GM21526 (cell line): Measurements from ENCODE around the gene AGAP1.

Source experiments
- ATAC-seq: cut with Tn5 transposase; IDR thresholded peaks from one replicate; pipeline ENCODE4 v1.9.1; 2021; ENCODE audit warnings: moderate library complexity; ENCODE audit not compliant: unreplicated experiment, low FRiP score

Gene AGAP1

DNA sequence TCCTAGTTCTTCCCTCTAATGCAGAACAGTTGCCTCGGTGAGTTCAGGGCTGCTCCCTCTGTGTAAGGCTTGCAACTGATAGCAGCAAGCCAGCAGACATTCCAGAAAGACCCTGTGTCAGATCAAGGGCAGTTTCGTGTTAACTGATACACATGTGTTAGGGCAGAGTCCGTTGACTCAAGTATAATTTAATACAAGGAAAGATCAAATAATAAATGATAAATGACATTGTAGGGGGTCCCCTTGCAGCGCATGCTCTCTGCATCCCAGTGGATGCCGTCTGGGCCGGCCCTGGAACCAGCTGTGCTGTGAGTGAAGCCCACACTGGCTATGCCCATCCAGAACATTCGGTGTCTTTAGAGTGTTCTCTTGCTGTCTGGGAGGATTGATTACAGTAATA, 180.3 kb downstream of the AGAP1 start:
- no peak for ATAC-seq

DNA sequence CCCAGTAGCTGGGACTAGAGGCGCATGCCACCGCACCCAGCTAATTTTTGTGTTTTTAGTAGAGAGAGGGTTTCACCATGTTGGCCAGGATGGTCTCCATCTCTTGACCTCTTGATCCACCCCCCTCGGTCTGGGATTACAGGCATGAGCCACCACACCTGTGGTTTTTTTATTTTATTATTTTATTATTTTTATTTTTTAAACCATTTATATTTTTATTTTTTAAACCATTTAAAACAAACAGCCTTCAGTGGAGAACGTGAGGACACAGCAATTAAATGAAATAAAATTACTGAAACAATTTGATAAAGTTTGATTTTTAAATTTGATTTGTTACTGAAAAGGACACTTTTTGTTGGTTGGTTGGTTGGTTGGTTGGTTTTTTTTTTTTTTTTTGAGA, 181.0 kb downstream of the AGAP1 start:
- no peak for ATAC-seq

DNA sequence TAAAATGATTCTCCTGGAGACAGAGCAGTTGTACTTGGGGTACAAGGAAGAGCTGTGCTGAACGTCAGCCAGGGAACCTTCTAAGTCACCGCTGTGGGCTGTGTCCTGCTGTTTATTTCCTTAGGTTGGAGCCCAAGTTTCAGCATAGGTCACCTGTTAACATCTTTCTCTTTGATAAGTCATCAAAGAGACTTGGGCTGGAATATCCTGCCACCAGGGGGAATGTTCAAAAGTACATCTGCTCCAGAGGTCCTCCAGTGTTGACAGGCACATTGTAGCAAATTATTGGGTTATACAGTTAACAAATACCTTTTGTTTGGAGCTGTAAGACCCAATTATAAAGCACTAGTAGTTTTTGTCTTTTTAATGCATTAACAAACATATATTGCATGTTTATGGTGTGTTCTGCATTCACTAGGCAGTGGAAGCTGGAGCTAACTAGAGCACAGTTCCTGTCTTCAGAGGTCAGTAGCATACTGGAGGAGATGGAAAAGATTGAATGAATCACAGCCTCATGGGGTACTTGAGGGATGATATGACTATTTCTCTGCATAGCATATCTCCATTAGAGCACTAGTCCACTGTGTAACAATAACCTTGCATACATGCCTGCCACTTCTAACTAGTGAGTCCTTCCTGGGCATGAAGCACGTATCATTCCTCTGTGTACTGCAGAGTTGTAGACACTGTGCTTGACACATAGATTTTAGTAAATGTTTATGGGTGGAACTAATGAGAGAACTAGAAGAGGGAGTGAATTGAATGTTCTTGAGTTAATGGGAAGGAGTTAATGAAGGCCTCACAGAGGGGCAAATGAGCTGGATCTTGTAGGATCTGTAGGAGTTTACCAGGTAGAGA, 182.1 kb downstream of the AGAP1 start:
- no peak for ATAC-seq

DNA sequence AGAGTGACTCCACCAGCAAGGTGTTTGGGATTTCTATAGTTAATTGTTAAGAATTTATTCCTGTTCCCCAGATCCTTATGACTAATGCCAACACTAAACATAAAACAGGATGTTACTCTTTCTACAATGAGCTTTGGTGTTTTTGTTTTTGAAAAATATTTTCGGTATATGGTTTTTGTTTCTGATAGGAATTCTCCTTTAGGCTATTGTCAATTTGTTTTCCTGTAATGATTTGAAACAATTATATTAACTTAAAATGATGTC, 182.6 kb downstream of the AGAP1 start:
- ATAC-seq: no peak

DNA sequence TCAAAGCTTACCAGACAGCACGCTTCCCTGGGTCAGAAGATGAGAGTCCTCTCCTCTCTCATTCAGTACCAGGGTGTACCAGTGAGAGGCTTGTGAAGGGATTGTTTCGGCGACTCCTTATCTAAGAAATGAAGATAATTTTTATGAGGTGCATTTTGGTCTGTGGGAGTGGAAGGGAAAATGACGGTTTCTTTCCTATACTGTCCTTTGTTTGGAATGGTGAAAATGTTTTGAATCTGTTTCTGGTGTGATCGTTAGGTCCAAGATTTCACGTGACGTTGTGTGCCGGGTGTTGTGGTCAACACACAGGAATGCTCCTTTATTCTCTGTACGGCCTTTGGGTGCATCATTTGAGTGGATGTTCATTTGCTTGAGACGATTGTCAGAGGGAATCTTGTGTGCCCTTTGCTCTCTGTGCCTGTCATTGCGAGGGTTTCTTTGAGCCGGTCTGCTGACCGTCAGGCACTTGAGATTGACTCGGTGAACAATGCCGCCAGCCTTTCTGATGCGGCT, 183.5 kb downstream of the AGAP1 start:
- ATAC-seq: no peak

DNA sequence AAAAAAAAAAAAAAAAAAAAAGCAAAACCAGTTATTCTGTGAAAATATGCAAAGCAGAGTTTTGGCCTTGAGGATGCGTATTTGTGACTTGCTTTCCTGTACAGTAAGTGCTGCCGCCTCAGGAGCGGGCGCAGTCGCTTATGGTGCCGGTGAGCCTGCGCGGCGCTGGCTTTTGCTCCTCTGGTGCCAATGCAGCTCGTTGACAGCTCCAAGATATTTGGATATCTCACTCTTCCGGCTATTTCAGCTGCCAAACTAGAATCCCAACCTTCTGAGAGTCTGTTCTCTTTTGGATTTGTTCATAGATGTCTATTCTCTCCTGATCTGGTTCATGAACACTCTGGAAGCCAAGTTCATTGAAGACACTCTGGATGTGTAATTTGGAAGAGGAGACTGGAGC, 184.1 kb downstream of the AGAP1 start:
- ATAC-seq: no peak

DNA sequence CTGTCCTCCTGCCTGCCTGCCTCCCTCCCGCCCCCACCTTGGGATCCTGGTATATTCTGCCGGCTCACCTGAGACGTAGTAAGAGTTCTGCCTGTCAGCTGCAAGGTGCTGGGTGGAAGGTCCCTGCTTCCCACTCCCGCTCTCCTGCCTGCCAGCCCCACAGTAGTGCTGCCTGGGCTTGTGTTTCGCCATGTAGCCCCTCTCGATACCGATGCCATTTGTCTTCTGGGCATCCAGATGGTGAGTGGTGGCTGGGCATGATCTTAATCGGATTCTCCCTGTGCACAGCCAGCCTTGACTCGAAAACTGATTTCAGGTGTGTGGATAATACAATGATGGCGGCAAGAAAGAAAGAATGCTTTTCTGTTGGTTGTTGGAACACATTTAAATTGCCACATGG, 184.9 kb downstream of the AGAP1 start:
- ATAC-seq: no peak

DNA sequence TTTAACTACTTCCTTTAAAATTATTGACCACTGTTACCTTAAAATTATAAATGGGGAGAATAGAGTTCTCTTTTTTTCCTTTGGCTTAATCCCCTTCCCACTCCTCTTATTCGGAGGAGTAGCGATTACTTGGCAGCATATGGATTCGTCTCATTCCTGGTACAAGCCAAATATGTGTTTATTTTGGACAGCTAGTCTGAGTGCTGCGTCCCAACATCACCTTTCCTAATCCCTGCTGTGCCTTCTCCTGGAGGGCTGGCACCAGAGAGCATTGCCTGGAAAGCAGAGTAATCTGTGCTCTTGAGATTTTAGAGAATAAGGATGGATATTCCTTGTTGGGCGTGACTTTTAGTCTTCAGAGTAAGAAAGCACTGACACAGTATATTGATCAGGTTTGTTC, 185.6 kb downstream of the AGAP1 start:
- ATAC-seq: no peak

DNA sequence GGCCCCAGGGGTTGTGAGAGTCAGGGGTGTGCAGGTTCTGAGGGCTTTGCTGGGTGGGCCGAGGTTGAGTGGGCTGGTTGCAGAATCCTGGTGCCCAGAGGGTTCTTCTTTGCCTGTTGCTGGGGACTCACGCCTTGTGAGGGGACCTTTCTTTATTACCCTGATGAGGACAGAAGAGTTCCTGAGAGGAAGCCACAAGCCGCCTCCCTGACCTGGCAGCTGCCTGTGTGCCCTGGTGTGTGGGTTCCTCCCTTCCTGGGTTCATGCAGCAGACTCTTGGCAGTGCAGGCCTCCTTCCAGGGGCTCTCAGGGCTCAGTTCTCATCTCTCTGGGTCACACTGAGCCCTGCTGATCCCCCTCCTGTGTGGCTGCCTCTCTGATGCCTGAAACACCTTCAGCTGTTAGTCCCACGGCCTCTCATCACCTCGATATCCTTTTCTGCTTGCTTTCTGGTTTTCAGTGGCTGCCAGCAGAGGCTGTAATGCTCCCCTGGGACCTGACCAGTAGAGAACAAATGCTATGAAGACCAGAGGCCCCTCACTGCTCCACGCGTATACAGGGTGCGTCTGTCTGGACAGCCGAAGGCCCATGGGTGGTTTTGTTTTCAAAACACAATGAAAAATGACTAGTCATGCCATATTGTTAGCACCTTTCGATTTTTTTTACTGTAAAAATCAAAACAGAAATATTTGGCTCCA, 191.3 kb downstream of the AGAP1 start:
- no peak for ATAC-seq

DNA sequence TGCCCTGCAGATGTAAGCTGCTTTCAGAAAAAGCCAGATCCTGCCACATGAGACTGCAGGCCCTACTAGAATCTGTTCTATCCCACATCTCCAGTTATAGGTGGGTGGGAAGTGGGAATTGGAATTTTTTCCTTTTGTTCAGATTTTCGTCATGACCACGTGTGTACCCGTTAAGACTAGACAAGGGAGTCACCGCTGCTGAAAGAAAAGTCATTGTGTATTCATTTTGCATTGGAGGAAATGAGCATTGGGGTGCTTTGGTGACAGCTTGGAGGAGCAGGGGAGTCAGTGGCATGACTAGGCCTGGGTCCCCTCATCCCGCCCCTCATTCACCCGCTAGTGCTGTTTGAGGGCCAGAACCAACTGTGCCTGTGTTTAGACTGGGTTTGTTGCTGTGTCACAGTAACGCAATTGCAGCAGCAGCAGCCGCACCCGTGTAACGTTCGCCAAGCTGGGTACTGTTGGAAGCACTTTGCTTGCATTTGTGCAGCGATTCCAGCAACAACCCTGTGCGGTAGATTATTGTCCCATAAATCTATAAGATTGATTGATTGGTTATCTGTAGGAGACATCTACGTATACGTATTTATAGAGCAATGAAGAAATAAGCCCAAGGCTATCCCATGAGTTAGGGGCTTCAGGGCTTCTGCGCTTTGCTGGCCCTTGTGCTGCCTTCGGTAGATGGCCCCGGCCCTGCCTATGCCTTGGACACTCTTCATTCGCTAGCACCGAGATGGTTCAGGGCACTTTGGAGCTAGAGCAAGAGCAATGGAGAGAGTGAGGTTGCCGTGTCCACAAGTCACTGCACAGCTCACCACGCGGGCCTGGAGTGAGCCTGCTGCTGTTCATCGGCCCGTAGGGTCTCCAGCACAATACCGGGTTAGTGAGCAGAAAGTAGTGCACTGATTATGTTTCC, 194.9 kb downstream of the AGAP1 start:
- no peak for ATAC-seq

DNA sequence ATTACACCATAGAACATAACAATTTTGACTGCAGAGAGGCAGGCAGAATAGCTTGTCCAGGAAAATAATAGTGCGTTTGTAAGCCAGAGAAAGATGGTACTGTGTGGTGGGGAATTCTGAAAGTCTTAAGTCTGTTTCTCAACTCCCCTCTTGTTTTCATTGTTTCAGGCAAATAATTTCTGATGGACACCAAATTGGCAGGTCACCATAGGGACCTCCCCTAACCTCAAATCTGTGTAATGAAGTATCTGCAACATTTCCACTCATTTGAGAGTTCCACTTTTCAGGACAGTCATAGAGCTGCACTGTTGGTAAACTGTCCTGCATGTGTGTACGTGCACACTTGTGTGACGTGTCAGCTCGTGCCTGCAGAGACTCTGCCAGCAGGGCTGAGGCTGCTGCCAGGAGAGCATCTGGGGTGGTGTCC, 195.6 kb downstream of the AGAP1 start:
- ATAC-seq: no peak

DNA sequence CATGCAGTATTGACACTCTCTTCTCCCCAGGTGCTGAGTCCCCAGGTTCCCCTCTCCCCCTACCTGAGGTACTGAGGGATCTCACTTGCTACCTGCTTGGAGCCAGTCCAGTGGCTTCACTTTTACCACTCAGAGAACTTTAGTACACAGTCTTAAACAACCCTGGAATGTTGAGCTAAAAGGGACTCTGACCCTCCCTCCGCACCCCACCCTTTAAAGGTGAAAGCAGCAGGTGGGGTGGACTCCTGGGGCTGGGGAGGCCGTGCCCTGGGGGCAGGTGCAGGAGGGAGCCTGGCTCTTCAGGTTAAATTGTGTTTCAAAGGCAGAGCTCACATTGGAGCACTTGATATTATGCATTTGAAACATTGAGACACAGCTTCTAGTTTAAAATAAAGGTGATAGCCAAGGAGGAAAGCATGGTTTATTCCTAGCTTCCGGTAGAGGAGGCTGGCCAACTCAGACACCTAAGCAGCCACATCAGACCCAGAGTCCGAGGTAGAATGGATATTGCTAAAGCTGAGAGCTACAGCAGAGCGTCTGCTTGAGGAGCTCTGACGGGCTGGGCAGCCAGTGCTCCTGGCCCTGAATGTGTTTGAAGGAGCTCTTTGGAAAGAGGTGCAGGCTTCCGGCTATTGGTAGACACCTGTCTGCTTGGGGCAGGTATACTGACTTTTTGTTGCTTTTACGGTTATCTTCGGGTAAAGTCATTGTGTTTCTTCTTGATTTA, 196.4 kb downstream of the AGAP1 start:
- no peak for ATAC-seq

DNA sequence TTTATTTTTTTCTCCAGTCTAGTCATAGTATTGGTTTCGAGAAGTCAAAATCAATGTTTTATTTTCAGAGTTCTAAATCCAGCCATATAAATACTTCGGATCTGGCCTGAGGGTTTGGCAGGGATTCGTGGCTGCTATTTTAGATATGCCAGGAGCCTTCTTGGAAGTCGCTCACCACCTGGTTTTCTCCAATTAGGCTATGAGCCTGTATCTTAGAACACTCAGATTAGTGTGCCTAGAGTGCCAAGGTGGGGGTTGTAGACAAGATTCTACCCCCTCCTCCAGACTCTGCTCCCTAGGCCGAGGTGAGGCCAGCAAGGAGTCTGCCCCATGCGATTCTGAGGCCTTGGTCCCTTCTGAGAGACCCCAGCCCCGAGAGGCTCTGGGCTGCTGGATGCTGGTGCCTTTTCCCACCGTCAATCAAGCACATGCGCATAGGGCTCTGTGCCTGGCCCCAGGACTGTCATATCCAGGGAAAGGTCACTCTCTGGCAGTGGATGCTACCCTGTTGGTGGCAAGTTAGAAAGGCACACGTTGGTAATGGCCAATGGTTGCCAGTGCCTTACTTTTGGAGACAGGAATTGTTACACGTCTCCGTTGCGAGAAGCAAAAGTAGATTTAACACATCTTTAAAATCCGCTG, 197.1 kb downstream of the AGAP1 start:
- no peak for ATAC-seq

DNA sequence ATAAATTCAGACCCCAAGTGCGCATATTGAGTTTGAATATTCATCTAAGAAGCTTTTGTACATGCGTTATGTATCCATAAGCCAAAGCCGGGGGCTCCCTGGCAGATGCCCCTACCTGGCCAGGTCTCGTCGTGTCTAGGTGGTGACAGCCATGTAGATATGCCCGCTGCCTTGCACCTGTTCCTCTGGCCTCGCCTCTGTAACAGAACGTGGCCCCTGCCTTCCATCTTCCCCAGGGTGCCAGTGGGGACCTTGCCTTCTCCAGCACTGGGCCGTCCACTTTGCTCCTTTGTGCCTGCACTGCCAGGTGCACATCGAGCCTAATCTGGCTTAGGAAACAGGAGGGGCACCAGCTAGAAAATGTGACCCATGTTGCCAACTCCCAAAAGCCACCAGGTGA, 198.2 kb downstream of the AGAP1 start:
- ATAC-seq: no peak

DNA sequence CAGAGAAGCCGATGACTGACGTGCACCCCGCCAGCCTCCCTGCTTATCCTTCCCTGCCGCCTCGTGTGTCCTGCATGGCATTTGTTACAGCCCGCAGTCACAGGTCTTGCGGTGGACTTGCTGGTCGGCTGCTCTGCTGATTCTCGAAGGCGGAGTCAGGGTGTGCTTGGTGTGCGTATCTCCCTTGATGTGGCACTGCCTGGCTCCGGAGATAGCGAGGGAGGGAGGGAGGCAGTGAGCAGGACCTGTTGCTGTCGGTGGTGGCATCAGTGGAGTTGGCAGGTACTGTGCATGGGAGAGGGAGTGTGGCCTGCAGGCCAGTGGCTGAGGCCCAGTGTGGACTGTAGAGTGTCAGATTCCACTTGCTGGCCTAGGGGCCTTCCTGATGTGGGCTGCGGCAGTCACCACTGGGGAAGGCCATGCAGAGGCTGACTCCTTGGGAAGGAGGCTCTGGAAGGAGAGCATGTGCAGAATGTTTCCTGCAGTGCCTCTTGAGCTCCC, 198.9 kb downstream of the AGAP1 start:
- ATAC-seq: no peak

DNA sequence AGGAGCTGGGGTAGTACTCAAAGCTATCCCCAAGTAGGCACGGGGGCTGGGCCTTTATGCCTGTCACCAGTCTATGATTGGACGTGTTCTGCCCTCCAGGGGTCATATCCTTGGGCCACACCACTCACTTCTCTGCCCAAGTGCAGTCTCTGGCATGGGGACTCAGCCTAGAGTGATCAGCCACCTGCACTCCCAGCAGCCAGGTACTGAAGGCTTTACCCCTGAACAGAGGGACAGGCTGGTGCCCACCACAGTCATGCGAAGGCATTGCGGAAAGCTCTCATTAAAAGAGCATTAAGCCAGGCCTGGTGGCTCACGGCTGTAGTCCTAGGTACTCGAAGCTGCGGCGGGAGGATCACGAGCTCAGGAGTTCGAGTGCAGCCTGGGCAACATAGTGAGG, 199.4 kb downstream of the AGAP1 start:
- no peak for ATAC-seq

DNA sequence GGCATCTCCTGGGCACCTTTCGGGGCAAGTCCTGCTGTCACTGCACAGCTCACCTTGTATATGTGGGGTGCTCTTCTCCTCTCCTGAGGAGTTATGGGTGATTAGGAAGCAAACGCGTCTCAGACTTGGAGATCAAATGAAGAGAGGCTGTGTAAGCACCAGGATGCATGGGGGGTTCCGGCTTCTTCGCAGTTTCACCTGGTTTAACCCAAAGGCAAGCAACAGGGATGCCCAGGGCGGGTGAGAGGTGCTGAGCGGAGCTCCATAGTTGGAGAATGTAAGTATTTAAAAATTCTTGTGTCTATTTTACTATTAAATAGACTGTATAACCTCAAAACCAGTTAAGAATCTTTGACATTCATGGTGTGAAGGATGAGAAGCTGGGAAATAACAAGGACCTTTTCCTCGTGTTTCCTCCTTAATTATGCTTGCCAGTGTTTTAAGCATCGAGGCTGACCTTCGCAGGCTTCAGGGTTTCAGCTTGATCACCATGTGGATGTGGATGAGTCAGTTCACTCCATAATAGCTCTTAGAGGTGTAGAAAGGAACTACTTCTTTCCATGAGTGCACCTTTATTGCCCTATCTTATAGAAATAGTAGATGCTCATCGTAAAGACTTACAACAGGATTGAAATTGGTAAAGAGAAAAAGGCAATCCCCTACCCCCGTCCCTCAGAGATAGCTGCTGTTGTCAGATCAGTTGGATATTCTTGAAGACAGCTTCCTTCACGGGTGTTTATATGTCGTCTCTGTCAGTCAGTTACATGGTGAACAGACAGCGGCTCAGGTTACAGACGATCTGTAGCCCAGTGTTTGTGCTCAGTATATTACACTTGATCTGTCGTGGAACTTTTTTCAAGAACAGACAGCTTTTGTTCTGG, 201.1 kb downstream of the AGAP1 start:
- no peak for ATAC-seq

DNA sequence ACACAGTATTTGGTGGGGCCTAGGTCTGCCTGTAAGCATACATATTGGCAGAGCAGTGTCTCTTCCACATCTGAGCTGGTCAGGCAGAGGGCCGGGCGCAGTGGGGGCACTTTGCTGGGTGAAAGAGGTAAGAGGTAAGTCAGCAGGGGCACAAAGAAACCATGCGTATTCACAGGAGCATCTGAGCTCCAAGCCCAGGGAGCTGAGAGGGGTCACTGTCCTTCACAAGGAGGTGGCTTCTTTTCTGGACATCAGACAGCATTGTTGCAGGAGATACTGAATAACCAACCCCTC, 201.7 kb downstream of the AGAP1 start:
- no peak for ATAC-seq

DNA sequence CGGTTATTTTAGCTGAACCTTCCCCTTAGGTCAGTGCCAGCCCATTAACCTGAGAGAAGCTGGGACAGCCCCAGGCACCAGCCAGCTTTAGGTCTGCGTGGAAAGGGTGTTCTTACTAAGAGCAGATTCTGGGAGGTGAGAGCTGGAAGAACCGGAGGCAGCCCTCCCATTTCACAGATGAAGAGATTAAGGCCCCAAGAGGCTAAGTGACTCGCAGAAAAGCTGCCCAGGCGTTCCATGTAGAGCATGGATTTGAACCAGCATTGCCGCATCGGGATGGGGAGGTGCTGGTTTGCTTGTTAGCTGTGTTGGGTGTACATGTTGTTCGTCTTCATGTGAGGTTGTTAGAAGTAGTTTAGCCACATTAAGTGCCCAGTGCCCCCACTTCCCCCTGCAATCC, 203.2 kb downstream of the AGAP1 start:
- no peak for ATAC-seq
